Neutrophil (primary cell): ENCODE measurements around the gene LDB2.

ENCODE experiments used
- H3K27ac ChIP-seq: fragments of 200-600 bp; sonication (generic); 2 replicates; pipeline ENCODE4 v1.5.1; 2016; ENCODE audit warnings: mild to moderate bottlenecking, moderate library complexity
- H3K27me3 ChIP-seq: fragments of 200-600 bp; sonication (generic); 2 replicates; pipeline ENCODE4 v1.6.0; 2016; ENCODE audit warnings: mild to moderate bottlenecking
- H3K36me3 ChIP-seq: fragments of 200-600 bp; sonication (generic); 2 replicates; pipeline ENCODE4 v1.5.1; 2017
- H3K4me1 ChIP-seq, 2 experiments: fragments of 200-600 bp in 1 of 2; sonication (generic) in 1 of 2; 1 replicate in 1 of 2; 2 replicates in 1 of 2; pipeline versions ENCODE4 v1.5.1 to v1.6.1; 2013 to 2016; ENCODE audit warnings: low read depth in 1 of 2, low read length in 1 of 2, mild to moderate bottlenecking in 1 of 2, moderate library complexity in 1 of 2; ENCODE audit not compliant: control insufficient read depth in 1 of 2, insufficient read depth in 1 of 2
- H3K4me3 ChIP-seq, 2 experiments: fragments of 200-600 bp in 1 of 2; sonication (generic) in 1 of 2; 1 replicate in 1 of 2; 2 replicates in 1 of 2; pipeline ENCODE4 v1.5.1; 2013 to 2016; ENCODE audit warnings: low read depth in 1 of 2, low read length in 1 of 2, mild to moderate bottlenecking in 1 of 2, moderate library complexity in 1 of 2
- H3K9me3 ChIP-seq: fragments of 200-600 bp; sonication (generic); 2 replicates; pipeline ENCODE4 v1.5.1; 2016
- CTCF ChIP-seq: fragments of 200-600 bp; sonication (generic); IDR thresholded peaks from 2 replicates; pipeline ENCODE4 v1.5.1; 2016; ENCODE audit warnings: antibody characterized with exemption

Gene LDB2

GRCh38 chr4:16867827-16868226 lies 30.6 kb downstream of the LDB2 start:
- Histone ChIP-seq H3K4me3 (no peak overlapping the region), H3K4me1 (no peaks in the 10 kb centered on the region), H3K36me3 (no peaks in the 10 kb centered on the region), H3K27me3 (no peaks in the 10 kb centered on the region), H3K9me3 (no peaks in the 10 kb centered on the region), H3K27ac (no peak overlapping the region)
- no peak for TF ChIP-seq CTCF

GRCh38 chr4:16866974-16867373 lies 31.5 kb downstream of the LDB2 start:
- Histone ChIP-seq H3K27ac (no peak overlapping the region), H3K27me3 (no peaks in the 10 kb centered on the region), H3K4me3 (no peak overlapping the region), H3K9me3 (no peaks in the 10 kb centered on the region), H3K36me3 (no peaks in the 10 kb centered on the region), H3K4me1 (no peaks in the 10 kb centered on the region)
- no peak for TF ChIP-seq CTCF

GRCh38 chr4:16865897-16866283 lies 32.6 kb downstream of the LDB2 start:
- no peaks in the 10 kb centered on the region for H3K36me3 ChIP-seq
- H3K9me3 ChIP-seq, result no peaks in the 10 kb centered on the region
- H3K4me3 ChIP-seq, result no peak overlapping the region
- no peak overlapping the region for H3K27ac ChIP-seq
- H3K4me1 ChIP-seq, result no peaks in the 10 kb centered on the region
- no peaks in the 10 kb centered on the region for H3K27me3 ChIP-seq
- TF ChIP-seq CTCF, result no peak

- Histone ChIP-seq H3K27me3 (no peaks in the 10 kb centered on the region), H3K27ac (no peak overlapping the region), H3K9me3 (no peaks in the 10 kb centered on the region), H3K36me3 (no peaks in the 10 kb centered on the region), H3K4me1 (no peaks in the 10 kb centered on the region), H3K4me3 (no peak overlapping the region)
- no peak for TF ChIP-seq CTCF
Measured at GRCh38 chr4:16865209-16865896, 33.1 kb downstream of the LDB2 start.

GRCh38 chr4:16864199-16864598 lies 34.2 kb downstream of the LDB2 start:
- no peaks in the 10 kb centered on the region for H3K27me3 ChIP-seq
- TF ChIP-seq CTCF, result no peak
- no peaks in the 10 kb centered on the region for H3K36me3 ChIP-seq
- no peak overlapping the region for H3K27ac ChIP-seq
- no peaks in the 10 kb centered on the region for H3K9me3 ChIP-seq
- H3K4me1 ChIP-seq, result no peaks in the 10 kb centered on the region
- H3K4me3 ChIP-seq, result no peak overlapping the region
